Upper lobe of left lung (tissue), 4 donors: Measurements from ENCODE around the gene NAB1.

ENCODE experiments used
- POLR2A ChIP-seq, 4 donors: fragments of 450-650 bp; IDR thresholded peaks; one replicate each; pipeline ENCODE4 v1.5.1; 2016 to 2017; ENCODE audit warnings: antibody characterized with exemption in 4 of 4, mild to moderate bottlenecking in 2 of 4
- TF ChIP-seq, protein P1 (sequence below), 6 experiments: fragments of 450-650 bp in 4 of 6; fragments of 200-600 bp in 2 of 6; sonication (generic) in 2 of 6; IDR thresholded peaks; one replicate each; pipeline ENCODE4 v1.5.1; 2016 to 2019; ENCODE audit warnings: antibody characterized with exemption in 6 of 6

DNA sequence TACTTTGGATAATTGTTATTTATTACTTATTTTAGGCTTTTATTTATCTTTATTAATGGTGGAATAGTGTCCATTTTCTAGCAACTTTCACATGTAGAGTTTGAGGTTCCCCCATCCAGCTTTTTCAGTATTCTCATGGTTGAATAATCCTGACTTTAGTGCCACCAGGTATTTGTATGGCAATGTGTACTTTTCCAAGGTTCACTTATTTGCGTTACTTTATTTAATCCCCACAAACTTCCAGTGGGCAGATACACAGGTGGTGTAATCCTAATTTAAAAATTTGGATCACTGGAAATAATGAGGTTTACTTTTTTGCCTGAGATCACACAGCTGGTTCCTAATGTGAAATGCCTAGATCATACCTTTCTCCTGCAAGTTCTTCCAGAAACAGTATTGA lies 30.5 kb downstream of the NAB1 start:
- TF ChIP-seq, protein P1, sequence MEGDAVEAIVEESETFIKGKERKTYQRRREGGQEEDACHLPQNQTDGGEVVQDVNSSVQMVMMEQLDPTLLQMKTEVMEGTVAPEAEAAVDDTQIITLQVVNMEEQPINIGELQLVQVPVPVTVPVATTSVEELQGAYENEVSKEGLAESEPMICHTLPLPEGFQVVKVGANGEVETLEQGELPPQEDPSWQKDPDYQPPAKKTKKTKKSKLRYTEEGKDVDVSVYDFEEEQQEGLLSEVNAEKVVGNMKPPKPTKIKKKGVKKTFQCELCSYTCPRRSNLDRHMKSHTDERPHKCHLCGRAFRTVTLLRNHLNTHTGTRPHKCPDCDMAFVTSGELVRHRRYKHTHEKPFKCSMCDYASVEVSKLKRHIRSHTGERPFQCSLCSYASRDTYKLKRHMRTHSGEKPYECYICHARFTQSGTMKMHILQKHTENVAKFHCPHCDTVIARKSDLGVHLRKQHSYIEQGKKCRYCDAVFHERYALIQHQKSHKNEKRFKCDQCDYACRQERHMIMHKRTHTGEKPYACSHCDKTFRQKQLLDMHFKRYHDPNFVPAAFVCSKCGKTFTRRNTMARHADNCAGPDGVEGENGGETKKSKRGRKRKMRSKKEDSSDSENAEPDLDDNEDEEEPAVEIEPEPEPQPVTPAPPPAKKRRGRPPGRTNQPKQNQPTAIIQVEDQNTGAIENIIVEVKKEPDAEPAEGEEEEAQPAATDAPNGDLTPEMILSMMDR (IDR thresholded peaks at IDR 0.05): no peak
- TF ChIP-seq POLR2A (IDR thresholded peaks at IDR 0.05): no peak
